ENCODE measurements around the gene ZNF771.

The ZNF771 gene

GRCh38 chr16:30399435-30400186, 7.8 kb upstream of the ZNF771 start:
- DNase-seq (ENCODE audit: low spot score), result peak; percentile 25

DNA sequence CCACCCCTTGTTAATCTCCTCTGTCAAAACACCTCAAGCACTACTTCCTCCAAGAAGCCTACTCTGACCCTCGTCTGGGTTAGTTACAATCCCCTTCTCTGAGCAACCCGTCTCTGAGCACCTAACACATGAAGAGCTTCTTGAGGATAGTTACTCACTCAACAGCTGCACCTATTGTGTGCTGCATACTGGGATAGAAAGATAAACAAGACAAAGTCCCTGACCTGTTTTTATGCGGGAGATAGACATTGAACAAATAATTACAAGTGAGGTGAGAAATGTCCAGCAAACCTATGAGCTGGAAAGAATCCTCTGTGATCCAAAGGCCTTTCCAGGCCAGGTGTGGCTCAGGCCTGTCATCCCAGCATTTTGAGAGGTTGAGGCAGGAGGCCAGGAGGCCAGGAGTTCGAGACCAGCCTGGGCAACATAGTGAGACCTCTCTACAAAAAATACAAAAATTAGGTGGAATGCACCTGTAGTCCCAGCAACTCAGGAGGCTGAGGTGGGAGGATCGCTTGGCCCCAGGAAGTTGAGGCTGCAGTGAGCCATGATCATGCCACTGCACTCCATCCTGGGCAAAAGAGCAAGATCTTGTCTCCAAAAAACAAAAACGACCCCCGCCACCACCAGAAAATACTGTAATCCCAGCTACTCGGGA, 5.5 kb upstream of the ZNF771 start:
- DNase-seq (ENCODE audit: low spot score), result no peak

DNA sequence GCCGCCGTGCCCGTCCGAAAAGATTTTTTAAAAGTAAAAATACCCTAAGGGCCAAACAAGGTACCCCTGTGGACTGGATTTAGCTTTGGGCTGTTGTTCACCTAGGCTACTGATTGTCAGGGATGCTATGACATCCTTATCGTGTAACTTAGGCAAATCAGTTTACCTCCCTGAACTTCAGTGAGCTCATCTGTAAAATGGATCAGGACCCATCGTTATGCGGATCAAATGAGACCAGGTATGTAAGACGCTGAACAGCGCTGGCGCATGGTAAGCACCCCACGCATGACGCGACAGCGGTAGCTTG, 658 bp upstream of the ZNF771 start:
- no peak for DNase-seq (ENCODE audit: low spot score)

GRCh38 chr16:30407804-30408534, 563 bp downstream of the ZNF771 start:
- DNase-seq (ENCODE audit: low spot score), result peak; percentile 77

DNA sequence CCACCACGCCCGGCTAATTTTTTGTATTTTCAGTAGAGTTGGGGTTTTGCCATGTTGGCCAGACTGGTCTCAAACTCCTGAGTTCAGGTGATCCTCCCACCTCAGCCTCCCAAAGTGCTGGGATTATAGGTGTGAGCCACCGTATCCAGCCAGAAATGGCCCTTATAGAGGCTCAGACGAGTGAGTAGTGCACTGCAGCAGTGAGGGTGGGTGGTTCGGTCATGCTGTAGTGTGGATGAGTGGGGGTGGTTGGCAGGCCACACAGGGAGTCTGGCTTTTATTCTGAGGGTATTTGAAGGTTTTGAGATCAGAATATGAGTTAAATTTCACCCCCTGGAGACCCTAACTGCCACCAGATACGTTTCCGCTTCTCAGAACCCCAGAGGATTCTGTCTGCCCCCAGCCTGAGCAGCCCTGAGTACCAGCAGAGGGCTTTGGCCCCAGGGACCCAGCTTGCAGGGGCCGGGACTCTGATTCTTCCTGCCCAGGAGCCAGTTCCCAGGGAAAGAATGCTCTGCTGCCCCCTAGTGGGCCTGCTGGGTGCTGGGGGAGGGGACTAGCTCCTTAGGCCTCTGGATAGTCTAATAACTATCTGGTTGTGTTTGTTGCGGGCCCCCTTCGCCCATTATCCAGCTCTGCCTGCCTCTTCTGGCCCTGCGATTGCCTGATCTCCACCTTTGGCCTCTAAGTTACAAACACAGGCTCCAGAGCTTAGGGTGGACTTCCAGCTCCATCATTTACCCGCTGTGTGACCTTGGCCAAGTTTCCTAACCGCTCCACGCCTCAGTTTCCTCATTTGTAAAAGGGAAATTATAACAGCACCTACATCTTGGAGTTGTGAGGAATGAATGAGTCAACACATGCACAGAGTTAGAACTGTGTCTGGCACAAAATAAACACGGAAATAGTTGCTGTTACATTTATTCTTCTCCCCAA, 2.0 kb downstream of the ZNF771 start:
- peak; percentile 91 for DNase-seq (ENCODE audit: low spot score)

DNA sequence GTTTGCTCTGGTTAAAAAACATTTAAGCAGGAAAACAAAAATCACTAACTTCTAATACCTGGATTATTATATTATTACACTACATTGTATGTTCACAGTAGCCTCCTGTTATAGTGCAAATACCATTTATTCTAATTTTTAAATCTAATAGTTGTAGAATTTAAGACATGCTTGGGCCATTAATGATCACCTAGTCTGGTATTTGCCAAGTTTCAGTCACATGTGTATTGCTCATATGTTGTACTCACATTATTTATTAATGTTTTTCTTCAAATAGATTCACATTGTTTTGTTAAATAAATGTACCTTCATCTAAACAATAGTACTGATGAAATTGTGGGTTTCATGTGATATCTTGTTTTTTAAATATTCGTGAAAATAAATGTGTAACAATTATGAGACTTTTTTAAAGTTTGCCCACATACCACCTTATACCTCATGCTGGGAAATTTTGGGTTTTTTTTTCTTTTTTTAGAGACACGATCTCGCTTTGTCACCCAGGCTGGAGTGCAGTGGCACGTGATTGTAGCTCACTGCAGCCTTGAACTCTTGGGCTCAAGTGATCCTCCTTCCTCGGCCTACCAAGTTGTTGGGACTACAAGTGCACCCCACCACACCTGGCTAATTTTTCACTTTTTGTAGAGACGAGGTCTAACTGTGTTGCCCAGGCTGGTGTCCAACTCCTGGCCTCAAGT, 5.9 kb downstream of the ZNF771 start:
- no peak for DNase-seq (ENCODE audit: low spot score)

GRCh38 chr16:30414159-30414558, 6.8 kb downstream of the ZNF771 start:
- DNase-seq (ENCODE audit: low spot score), result no peak

DNA sequence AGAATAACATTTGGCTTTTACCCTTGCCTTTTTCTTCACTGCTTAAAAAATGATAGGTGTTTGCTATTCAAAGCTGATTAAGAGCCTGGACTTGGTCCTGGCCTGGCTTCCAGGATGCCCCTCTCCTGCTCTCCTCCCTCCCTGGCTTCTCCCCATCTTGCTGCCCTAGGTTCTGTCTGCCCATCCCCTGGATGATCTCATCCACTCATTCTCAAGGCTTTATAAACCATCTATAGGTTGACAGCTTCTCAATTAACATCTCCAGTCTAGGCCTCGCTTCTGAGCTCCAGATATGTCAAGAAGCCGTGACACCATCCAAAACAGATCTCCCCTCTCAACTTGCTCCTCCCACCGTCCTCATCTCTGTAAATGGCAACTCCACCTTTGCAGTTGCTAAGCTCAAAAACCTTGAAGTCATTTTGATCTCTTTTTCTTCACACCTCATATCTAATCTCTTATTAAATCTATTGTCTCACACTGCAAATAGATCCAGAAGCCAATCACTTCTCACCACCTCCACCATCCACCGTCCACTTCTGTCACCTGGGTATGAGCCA, 8.7 kb downstream of the ZNF771 start:
- DNase-seq (ENCODE audit: low spot score), result no peak

DNA sequence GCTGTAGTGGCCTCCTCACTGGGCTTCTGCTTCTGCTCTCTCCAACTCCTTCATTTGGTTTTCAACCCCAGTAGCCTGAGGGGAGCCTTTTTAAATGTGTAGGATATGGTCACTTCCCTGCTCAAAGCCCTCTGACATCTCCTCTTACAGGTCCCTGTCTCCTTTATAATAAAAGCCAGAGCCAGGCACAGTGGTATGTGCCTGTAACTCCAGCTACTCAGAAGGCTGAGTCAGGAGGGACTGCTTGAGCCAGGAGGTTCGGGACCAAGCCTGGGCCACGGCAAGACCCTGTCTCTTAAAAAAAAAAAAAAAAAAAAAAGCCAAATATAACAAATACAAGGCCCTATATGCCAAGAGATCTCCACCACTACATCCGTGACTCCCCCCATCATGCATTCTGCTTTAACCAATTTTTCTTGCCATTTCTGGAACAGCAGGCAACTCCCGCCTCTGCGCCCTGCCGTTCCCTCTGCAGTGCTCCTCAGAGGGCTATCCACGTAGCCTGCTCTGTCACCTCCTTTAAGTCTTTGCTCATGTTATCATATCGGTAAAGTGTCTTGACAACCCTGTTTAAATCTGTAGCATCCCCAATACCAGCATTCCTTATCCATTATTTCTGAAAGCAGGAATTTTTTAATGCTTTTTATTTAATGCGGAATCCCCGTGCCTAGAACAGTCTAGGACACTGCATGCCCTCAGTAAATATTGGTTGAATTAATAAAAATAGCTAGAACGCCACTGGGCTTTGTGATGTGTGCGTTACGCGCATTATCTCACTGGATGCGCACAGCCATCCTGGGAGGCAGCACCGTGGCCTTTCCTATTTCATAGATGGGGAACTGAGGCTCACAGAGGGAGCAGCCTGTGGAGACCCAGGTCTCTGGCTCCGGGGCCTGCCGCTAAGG, 9.5 kb downstream of the ZNF771 start:
- no peak for DNase-seq (ENCODE audit: low spot score)

DNA sequence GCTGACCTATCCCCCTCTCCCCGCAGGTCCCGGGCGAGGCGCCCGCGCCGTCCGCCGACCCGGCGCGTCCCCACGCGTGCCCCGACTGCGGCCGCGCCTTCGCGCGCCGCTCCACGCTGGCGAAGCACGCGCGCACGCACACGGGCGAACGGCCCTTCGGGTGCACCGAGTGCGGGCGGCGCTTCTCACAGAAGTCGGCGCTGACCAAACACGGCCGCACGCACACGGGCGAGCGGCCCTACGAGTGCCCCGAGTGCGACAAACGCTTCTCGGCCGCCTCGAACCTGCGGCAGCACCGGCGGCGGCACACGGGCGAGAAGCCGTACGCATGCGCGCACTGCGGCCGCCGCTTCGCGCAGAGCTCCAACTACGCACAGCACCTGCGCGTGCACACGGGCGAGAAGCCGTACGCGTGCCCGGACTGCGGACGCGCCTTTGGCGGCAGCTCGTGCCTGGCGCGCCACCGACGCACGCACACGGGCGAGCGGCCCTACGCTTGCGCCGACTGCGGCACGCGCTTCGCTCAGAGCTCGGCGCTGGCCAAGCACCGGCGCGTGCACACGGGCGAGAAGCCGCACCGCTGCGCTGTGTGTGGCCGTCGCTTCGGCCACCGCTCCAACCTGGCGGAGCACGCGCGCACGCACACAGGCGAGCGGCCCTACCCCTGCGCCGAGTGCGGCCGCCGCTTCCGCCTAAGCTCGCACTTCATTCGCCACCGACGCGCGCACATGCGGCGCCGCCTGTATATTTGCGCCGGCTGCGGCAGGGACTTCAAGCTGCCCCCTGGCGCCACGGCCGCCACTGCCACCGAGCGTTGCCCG, 10.3 kb downstream of the ZNF771 start:
- peak; percentile 95 for DNase-seq (ENCODE audit: low spot score)

GRCh38 chr16:30418350-30419181, 11.2 kb downstream of the ZNF771 start:
- no peak for DNase-seq (ENCODE audit: low spot score)

DNA sequence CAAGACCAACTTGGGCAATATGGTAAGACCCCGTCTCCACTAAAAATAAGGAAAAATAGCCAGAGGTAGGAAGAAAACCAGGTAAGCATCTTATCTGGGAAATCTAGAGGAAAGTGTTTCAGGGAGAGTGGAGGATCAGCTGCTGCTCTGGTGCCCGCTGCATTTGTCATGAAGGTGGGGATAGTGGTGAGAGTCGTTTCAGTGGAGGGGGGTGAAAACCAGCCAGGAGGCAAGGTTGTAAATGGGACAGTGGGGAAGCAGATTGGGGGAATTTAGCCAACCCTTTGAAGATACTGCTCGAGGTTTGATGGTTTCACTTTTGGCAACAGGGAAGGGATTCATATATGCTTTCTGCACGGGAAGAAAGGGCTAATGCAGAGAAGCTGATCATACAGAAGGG, 13.6 kb downstream of the ZNF771 start:
- no peak for DNase-seq (ENCODE audit: low spot score)

DNA sequence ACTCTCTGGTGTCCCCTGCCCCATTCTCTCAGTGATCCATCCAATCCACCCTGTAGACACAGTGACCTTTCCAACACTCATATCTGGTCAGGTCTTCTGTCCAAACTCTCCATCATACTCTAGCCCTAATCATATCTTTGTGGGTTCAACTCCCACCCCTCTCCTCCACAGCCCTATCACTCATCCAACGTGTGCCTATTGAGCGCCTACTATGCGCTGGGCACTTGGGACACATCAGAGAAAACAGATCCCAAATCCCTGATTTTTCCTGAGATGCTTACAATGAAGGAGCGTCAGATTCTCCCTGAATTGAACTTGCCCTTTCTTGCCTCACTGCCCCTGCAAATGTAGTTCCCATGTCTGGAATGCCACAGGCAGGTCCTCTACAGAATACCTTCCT, 20.6 kb downstream of the ZNF771 start:
- no peak for DNase-seq (ENCODE audit: low spot score)

DNA sequence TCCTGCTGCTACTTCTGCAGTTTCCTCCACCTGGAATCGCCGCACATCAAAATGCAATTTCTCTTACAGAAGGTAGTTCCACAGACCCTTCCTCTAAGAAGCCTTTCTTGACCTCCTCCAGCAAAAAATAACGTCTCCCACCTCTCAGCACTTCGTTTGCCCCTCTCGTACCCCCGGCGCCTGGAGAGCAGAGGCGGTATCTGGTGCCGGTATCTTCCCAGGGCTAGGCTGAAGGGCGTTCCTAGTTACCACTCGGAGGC, 21.9 kb downstream of the ZNF771 start:
- no peak for DNase-seq (ENCODE audit: low spot score)

DNA sequence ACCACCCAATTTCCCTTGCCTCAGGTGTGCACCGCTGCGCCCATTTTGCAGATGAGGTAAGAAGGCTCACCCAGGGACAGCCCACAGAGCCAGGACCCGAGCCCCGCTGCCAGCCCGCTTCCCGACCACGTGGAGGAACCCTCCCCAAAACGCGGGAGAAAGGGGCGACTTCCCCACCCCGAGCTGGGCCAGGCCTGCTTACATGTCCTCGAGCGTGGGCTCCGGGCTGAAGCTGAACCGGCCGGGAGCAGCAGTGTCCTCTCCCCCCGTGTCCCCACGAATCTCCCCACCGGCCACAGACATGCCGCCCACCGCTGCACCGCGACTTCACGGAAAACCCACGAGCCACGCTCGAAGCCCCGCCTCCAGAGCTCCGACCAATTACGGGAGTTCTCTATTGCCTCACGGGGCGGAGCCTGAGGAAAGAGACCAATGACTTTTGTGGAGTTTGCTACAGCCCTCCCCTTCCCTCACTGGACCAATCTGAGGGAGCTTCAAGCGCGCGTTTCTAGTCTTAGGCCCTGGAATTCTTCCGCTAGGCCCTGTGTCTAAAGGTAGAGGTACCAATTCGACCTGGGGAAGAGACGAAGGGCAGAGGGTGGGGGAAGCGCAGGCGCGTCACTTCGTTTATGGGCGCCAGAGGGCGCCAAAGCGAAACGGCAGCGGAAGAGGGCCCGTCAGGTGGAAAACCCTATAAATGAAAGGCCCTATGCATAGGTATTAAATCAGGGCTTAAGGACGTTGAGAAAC, 22.4 kb downstream of the ZNF771 start, which contains the start of gene DCTPP1:
DCTPP1 (minus strand) TSS at position 353 of the 750 bp plus-strand sequence; CDS start at position 303, 50 bp downstream.
- peak; percentile 93 for DNase-seq (ENCODE audit: low spot score)

- DNase-seq (ENCODE audit: low spot score), result no peak
These were observed 23.1 kb downstream of the ZNF771 start for GRCh38 chr16:30430428-30430970.

- DNase-seq (ENCODE audit: low spot score), result no peak
These were observed 27.4 kb downstream of the ZNF771 start for GRCh38 chr16:30434852-30435251.

Data from AG08396 (cell line).